ENCODE measurements around the gene SLC16A3. TPM values are rescaled to one million over a fixed set of nuclear protein-coding genes. Genes with fewer than 3 reads are reported as not detected.

Gene SLC16A3
- total and polyA plus RNA-seq, 2 donors (not counting 3 experiments of a cell fraction or from before 2014, with no cell fraction given): 95.9 to 171 TPM

- DNase-seq (ENCODE audit: low read depth, low spot score) (no peak), FAIRE-seq (no peak)
- Histone ChIP-seq H3K27ac (ENCODE audit: insufficient read depth, low read depth, low read length) (no peak overlapping the region), H4K20me1 (replicated peaks; ENCODE audit: control insufficient read depth, extremely low read depth, insufficient read depth, low read length) (no peaks in the 10 kb centered on the region), H3K27me3 (ENCODE audit: control insufficient read depth in 2 of 2, insufficient read depth in 2 of 2, low read length in 2 of 2) (no peaks in the 10 kb centered on the region), H3K79me2 (ENCODE audit: control insufficient read depth, insufficient read depth, low read length) (peaks cover 72% of the 10 kb centered on the region), H3K4me1 (ENCODE audit: control insufficient read depth, extremely low read depth, insufficient read depth, low read length) (peaks cover 23% of the 10 kb centered on the region), H3K4me2 (ENCODE audit: insufficient read depth, low read length) (no peak overlapping the region), H3K9me3 (replicated peaks; ENCODE audit: control insufficient read depth, insufficient read depth, low read length) (no peaks in the 10 kb centered on the region), H3K4me3 (replicated peaks in 1 of 3; ENCODE audit: insufficient read depth in 1 of 3, low read depth in 1 of 3, low read length in 3 of 3) (no peak overlapping the region), H3K9me1 (replicated peaks; ENCODE audit: control insufficient read depth, extremely low read depth, insufficient read depth, low read length) (no peaks in the 10 kb centered on the region), H2AFZ (ENCODE audit: low read depth, low read length) (no peak overlapping the region), H3K9ac (replicated peaks; ENCODE audit: extremely low read depth, insufficient read depth, low read length) (no peak overlapping the region), H3K36me3 (ENCODE audit: control insufficient read depth in 2 of 2, extremely low read depth in 1 of 2, insufficient read depth in 2 of 2, low read length in 2 of 2) (peaks cover 0 to 6% of the 10 kb centered on the region in 2 experiments)
- dilution Hi-C loops (cut with MboI; ENCODE audit: extremely low pct_ligation_motif_present, low sequenced_read_pairs) (no loop called here), intact Hi-C loops (cut with micrococcal nuclease) (loop anchor here (10.0 kb wide), 1 partner anchor 198 kb away; the partner anchor contains the start of genes DCXR and RAC3)
- ChIA-PET POLR2A (interaction anchor here (0.6 kb wide), 1 partner anchor 210 kb away, joined by 4 read pairs; no protein-coding TSS in a partner anchor), CTCF (interaction anchor here (8.8 kb wide), 1 partner anchor 27 kb away, joined by 104 read pairs; no protein-coding TSS in a partner anchor)
- TF ChIP-seq JUN (IDR thresholded peaks at IDR 0.05; ENCODE audit: borderline replicate concordance, insufficient read depth, insufficient read length, low read depth) (no peak), MYC (IDR thresholded peaks at IDR 0.05; ENCODE audit: low read depth, low read length) (no peak), MAX (IDR thresholded peaks at IDR 0.05; ENCODE audit: insufficient read depth, insufficient read length) (no peak), POLR2AphosphoS5 (IDR thresholded peaks at IDR 0.05; ENCODE audit: insufficient read depth, low read depth, low read length) (no peak), POLR2A (IDR thresholded peaks at IDR 0.05; ENCODE audit: low read depth, low read length) (no peak), GATA2 (IDR thresholded peaks at IDR 0.05; ENCODE audit: insufficient read depth, insufficient read length, low read depth, low read length) (no peak), FOS (IDR thresholded peaks at IDR 0.05; ENCODE audit: borderline replicate concordance, insufficient read depth, low read length) (no peak), CTCF (IDR thresholded peaks at IDR 0.05; ENCODE audit: extremely low read depth in 1 of 2, insufficient read depth in 1 of 2, low read depth in 1 of 2, low read length in 2 of 2) (no peak), EZH2 (IDR thresholded peaks at IDR 0.05; ENCODE audit: borderline replicate concordance, low read depth, low read length, severe bottlenecking) (no peak)
- BruUV-seq (replicated peaks): no TSS peak
Observed at GRCh38 chr17:82232322-82232820, 3.5 kb downstream of the SLC16A3 start.
